Effector memory CD8-positive, alpha-beta T cell (primary cell): ENCODE results near the gene OTUD7B.

Experiments used
- ATAC-seq: fragments of 150-1000 bp; cut with Tn5 transposase; replicated peaks from 2 replicates; pipeline ENCODE4 v1.10.0; 2021; ENCODE audit warnings: mild to moderate bottlenecking, moderate library complexity
- DNase-seq, 3 experiments: peaks; one replicate each; pipeline ENCODE4 v3.0.0; 2021
- H3K27ac Mint-ChIP-seq, 2 donors: one replicate each; pipeline ENCODE4 v1.8.0; 2022; ENCODE audit warnings: mild to moderate bottlenecking in 2 of 2, mixed read lengths in 2 of 2, moderate library complexity in 2 of 2
- H3K27me3 Mint-ChIP-seq, 2 donors: one replicate each; pipeline ENCODE4 v1.8.0; 2022; ENCODE audit warnings: mixed read lengths in 2 of 2
- H3K36me3 Mint-ChIP-seq: one replicate; pipeline ENCODE4 v1.8.0; 2022; ENCODE audit warnings: mild to moderate bottlenecking, moderate library complexity, mixed read lengths; ENCODE audit not compliant: insufficient read depth
- H3K4me1 Mint-ChIP-seq, 2 donors: one replicate each; pipeline ENCODE4 v1.8.0; 2022; ENCODE audit warnings: low read depth in 2 of 2, mixed read lengths in 2 of 2
- H3K4me3 Mint-ChIP-seq, 2 donors: one replicate each; pipeline ENCODE4 v1.8.0; 2022; ENCODE audit warnings: mild to moderate bottlenecking in 2 of 2, mixed read lengths in 2 of 2, moderate library complexity in 2 of 2
- H3K9me3 Mint-ChIP-seq, 2 donors: one replicate each; pipeline ENCODE4 v1.8.0; 2022; ENCODE audit warnings: mixed read lengths in 2 of 2

The OTUD7B gene

GRCh38 chr1:149934356-149934755 is 76.2 kb downstream of the OTUD7B start:
- no peak for ATAC-seq
- H3K27me3 Mint-ChIP-seq = peaks cover 13 to 38% of the 10 kb centered on the region in 2 donors
- H3K36me3 Mint-ChIP-seq = no peaks in the 10 kb centered on the region
- H3K9me3 Mint-ChIP-seq = no peaks in the 10 kb centered on the region
- H3K4me1 Mint-ChIP-seq = peaks cover 11 to 19% of the 10 kb centered on the region in 2 donors
- no peak overlapping the region for H3K27ac Mint-ChIP-seq
- H3K4me3 Mint-ChIP-seq = no peak overlapping the region
- no peak for DNase-seq

GRCh38 chr1:149933208-149933607 is 77.3 kb downstream of the OTUD7B start:
- Mint-ChIP-seq H3K4me3 (no peak overlapping the region), H3K9me3 (no peaks in the 10 kb centered on the region), H3K27me3 (peaks cover 13 to 38% of the 10 kb centered on the region in 2 donors), H3K36me3 (peaks cover 3% of the 10 kb centered on the region), H3K27ac (no peak overlapping the region), H3K4me1 (peaks cover 11 to 19% of the 10 kb centered on the region in 2 donors)
- no peak for DNase-seq
- no peak for ATAC-seq

- Mint-ChIP-seq H3K9me3 (no peaks in the 10 kb centered on the region), H3K4me1 (peaks cover 11 to 14% of the 10 kb centered on the region in 2 donors), H3K4me3 (no peak overlapping the region), H3K27ac (no peak overlapping the region), H3K27me3 (peaks cover 13 to 38% of the 10 kb centered on the region in 2 donors), H3K36me3 (peaks cover 10% of the 10 kb centered on the region)
- DNase-seq = no peak
- ATAC-seq = no peak
Measured at GRCh38 chr1:149932474-149932873, 78.1 kb downstream of the OTUD7B start.

GRCh38 chr1:149931212-149931790 is 79.2 kb downstream of the OTUD7B start:
- peaks cover 13 to 38% of the 10 kb centered on the region in 2 donors for H3K27me3 Mint-ChIP-seq
- no peak for DNase-seq
- H3K9me3 Mint-ChIP-seq = no peaks in the 10 kb centered on the region
- H3K4me1 Mint-ChIP-seq = peaks cover 15 to 18% of the 10 kb centered on the region in 2 donors
- H3K36me3 Mint-ChIP-seq = peaks cover 17% of the 10 kb centered on the region
- ATAC-seq = no peak
- peak overlapping the region in 1 of 2 donors; percentile 3 for H3K27ac Mint-ChIP-seq
- H3K4me3 Mint-ChIP-seq = no peak overlapping the region

- Mint-ChIP-seq H3K27ac (peak overlapping the region in 1 of 2 donors; percentile 95), H3K4me3 (no peak overlapping the region), H3K4me1 (peaks cover 25 to 30% of the 10 kb centered on the region in 2 donors), H3K27me3 (peaks cover 13 to 38% of the 10 kb centered on the region in 2 donors), H3K36me3 (peaks cover 29% of the 10 kb centered on the region), H3K9me3 (no peaks in the 10 kb centered on the region)
- ATAC-seq (no peak), DNase-seq (no peak)
Measured at GRCh38 chr1:149929856-149930255, 80.7 kb downstream of the OTUD7B start.

- H3K27ac Mint-ChIP-seq = peak overlapping the region; percentile 95 to 99
- peak overlapping the region; percentile 89 to 95 for H3K4me3 Mint-ChIP-seq
- DNase-seq (no peak), ATAC-seq (no peak)
- peaks cover 13 to 28% of the 10 kb centered on the region in 2 donors for H3K27me3 Mint-ChIP-seq
- peaks cover 34 to 39% of the 10 kb centered on the region in 2 donors for H3K4me1 Mint-ChIP-seq
- no peaks in the 10 kb centered on the region for H3K9me3 Mint-ChIP-seq
- peaks cover 43% of the 10 kb centered on the region for H3K36me3 Mint-ChIP-seq
Measured at GRCh38 chr1:149928401-149928724, 82.2 kb downstream of the OTUD7B start.

- DNase-seq (peak; percentile 94 to 95 (median 95)), ATAC-seq (peak; percentile 93)
- H3K27me3 Mint-ChIP-seq = peaks cover 13 to 23% of the 10 kb centered on the region in 2 donors
- H3K27ac Mint-ChIP-seq = peak within 1 kb of the TSS; percentile 95 to 99
- peaks cover 37 to 39% of the 10 kb centered on the region in 2 donors for H3K4me1 Mint-ChIP-seq
- no peaks in the 10 kb centered on the region for H3K9me3 Mint-ChIP-seq
- H3K36me3 Mint-ChIP-seq = peaks cover 49% of the 10 kb centered on the region
- peak within 1 kb of the TSS; percentile 89 to 95 for H3K4me3 Mint-ChIP-seq
Measured at GRCh38 chr1:149927563-149928400, 82.7 kb downstream of the OTUD7B start, which contains the start of gene SF3B4. Gene SF3B4, minus strand, starts transcription at chr1:149927803. Its CDS starts 44 bp downstream, at chr1:149927759.

GRCh38 chr1:149927056-149927562 is 83.4 kb downstream of the OTUD7B start:
- peaks cover 37 to 39% of the 10 kb centered on the region in 2 donors for H3K4me1 Mint-ChIP-seq
- DNase-seq (no peak), ATAC-seq (no peak)
- H3K36me3 Mint-ChIP-seq = peaks cover 56% of the 10 kb centered on the region
- peak overlapping the region; percentile 95 to 99 for H3K27ac Mint-ChIP-seq
- peak overlapping the region; percentile 89 to 95 for H3K4me3 Mint-ChIP-seq
- H3K27me3 Mint-ChIP-seq = peaks cover 13 to 20% of the 10 kb centered on the region in 2 donors
- no peaks in the 10 kb centered on the region for H3K9me3 Mint-ChIP-seq

GRCh38 chr1:149926296-149926695 is 84.2 kb downstream of the OTUD7B start:
- Mint-ChIP-seq H3K27me3 (peaks cover 5 to 11% of the 10 kb centered on the region in 2 donors), H3K27ac (peak overlapping the region in 1 of 2 donors; percentile 7), H3K4me1 (peaks cover 37 to 39% of the 10 kb centered on the region in 2 donors), H3K36me3 (peaks cover 57% of the 10 kb centered on the region), H3K9me3 (no peaks in the 10 kb centered on the region), H3K4me3 (peak overlapping the region; percentile 89 to 95)
- DNase-seq (no peak), ATAC-seq (no peak)

- Mint-ChIP-seq H3K4me3 (peak overlapping the region; percentile 89 to 95), H3K27ac (peak overlapping the region; percentile 7 to 19), H3K4me1 (peaks cover 36 to 39% of the 10 kb centered on the region in 2 donors), H3K27me3 (peaks cover 4 to 6% of the 10 kb centered on the region in 2 donors), H3K36me3 (peaks cover 57% of the 10 kb centered on the region), H3K9me3 (no peaks in the 10 kb centered on the region)
- no peak for ATAC-seq
- DNase-seq = no peak
Measured at GRCh38 chr1:149925751-149926150, 84.8 kb downstream of the OTUD7B start.

GRCh38 chr1:149925345-149925744 is 85.2 kb downstream of the OTUD7B start:
- ATAC-seq (no peak), DNase-seq (no peak)
- Mint-ChIP-seq H3K27me3 (peaks cover 0 to 2% of the 10 kb centered on the region in 2 donors), H3K27ac (peak overlapping the region; percentile 7 to 19), H3K4me3 (peak overlapping the region; percentile 89 to 95), H3K36me3 (peaks cover 57% of the 10 kb centered on the region), H3K4me1 (peaks cover 33 to 39% of the 10 kb centered on the region in 2 donors), H3K9me3 (no peaks in the 10 kb centered on the region)

GRCh38 chr1:149923626-149924025 is 86.9 kb downstream of the OTUD7B start:
- no peaks in the 10 kb centered on the region for H3K9me3 Mint-ChIP-seq
- ATAC-seq (no peak), DNase-seq (no peak)
- no peak overlapping the region for H3K4me3 Mint-ChIP-seq
- H3K27me3 Mint-ChIP-seq = peaks cover 0 to 2% of the 10 kb centered on the region in 2 donors
- H3K4me1 Mint-ChIP-seq = peaks cover 31 to 37% of the 10 kb centered on the region in 2 donors
- peak overlapping the region; percentile 44 to 89 for H3K27ac Mint-ChIP-seq
- peaks cover 57% of the 10 kb centered on the region for H3K36me3 Mint-ChIP-seq

GRCh38 chr1:149917571-149918144 is 92.9 kb downstream of the OTUD7B start, which contains the start of gene SV2A:
Gene SV2A, minus strand, starts transcription at chr1:149917844. Its CDS starts 4,004 bp downstream, at chr1:149913840.
- Mint-ChIP-seq H3K27me3 (peaks cover 0 to 19% of the 10 kb centered on the region in 2 donors), H3K4me1 (peaks cover 17% of the 10 kb centered on the region in 2 donors), H3K4me3 (peak within 1 kb of the TSS; percentile 79 to 83), H3K9me3 (no peaks in the 10 kb centered on the region), H3K36me3 (peaks cover 7% of the 10 kb centered on the region), H3K27ac (peak within 1 kb of the TSS; percentile 65 to 75)
- peak; percentile 75 for ATAC-seq
- no peak for DNase-seq
